HS-27A (cell line): ENCODE data around the gene KLHL29.

ENCODE experiments used
- DNase-seq: peaks from one replicate; pipeline ENCODE4 v3.0.0-alpha.2; 2012; ENCODE audit warnings: low read depth, missing footprints

KLHL29 gene

DNA sequence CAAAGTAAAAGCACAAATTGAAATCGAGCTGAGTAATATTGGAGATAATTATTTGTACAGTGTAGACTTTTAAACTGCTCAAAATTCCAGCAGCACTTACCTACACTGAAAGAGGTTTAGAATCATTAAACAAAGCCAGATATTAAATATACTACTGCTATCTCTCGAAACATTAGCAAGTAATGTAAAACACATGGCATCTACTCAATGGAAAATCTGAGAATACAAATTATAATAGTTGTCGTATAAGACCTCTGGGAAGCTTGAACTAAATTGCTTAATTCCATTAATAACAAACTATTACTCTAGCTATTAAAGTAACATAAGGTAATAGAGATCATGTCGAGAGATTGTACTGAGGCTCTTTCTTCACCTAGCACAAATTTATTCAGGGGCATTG, 108.9 kb downstream of the KLHL29 start:
- no peak for DNase-seq

DNA sequence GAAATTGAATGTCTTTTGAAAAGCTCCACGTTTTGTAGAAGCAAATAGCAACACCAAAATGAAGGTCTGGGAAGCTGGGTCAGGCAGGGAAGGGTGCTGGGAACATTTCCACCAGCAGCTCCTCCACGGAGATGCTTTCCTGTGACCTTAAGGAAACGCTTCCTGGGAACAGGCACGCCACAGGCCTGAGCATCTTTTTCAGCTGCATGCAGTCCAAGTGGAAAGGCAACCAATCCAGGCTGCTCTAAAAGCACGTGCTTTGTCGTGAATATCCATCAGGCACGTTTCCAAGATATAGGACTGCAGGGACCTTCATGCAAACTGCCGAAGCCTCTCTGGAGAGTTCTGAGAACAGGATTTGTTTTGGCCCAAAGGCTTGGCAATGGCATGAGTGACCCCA, 109.3 kb downstream of the KLHL29 start:
- no peak for DNase-seq

- no peak for DNase-seq
These were observed 110.7 kb downstream of the KLHL29 start for GRCh38 chr2:23495661-23496114.

GRCh38 chr2:23496456-23496855, 111.5 kb downstream of the KLHL29 start:
- no peak for DNase-seq

DNA sequence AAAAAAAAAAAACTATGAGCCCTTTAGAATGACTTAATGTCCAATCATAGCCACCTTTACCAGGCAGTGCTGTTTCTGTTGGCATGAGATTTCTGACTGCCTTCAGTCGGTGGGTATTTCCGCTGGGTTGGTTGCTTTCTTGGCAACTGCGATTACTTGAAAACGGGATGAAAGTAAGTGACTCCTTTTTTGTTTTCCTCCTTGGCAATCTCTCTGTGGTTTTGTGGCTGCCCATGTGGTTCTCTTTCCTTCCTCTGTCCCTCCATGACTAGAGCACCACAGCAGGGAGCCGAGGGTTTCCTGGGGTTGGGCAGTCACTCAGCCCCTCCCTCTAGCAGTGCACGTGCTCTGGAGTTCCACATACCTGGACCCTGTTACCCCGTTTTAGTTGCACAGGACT, 112.1 kb downstream of the KLHL29 start:
- DNase-seq, result peak; percentile 19

DNA sequence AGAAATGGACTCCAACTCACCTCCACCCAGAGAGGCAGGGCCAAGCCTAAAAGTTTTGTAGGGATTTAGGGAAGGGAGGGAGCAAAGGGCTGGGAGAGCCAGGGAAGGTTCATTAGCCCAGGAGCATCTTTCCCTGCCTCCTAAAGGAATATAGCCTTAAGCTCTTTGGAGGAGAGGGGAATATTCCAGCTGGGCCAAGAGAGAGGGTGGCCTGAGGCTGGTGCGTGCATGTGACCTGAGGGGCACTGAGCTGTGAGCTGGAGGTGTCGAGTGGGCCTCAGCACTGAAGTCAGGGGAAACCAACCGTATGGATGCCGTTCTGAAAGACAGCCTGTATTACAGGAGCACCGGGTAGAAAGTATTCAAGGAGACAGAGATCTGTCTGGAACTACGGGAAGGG, 112.6 kb downstream of the KLHL29 start:
- no peak for DNase-seq

GRCh38 chr2:23498943-23499342, 114.0 kb downstream of the KLHL29 start:
- DNase-seq, result no peak

- DNase-seq, result no peak
These were observed 114.5 kb downstream of the KLHL29 start for GRCh38 chr2:23499439-23499838.

DNA sequence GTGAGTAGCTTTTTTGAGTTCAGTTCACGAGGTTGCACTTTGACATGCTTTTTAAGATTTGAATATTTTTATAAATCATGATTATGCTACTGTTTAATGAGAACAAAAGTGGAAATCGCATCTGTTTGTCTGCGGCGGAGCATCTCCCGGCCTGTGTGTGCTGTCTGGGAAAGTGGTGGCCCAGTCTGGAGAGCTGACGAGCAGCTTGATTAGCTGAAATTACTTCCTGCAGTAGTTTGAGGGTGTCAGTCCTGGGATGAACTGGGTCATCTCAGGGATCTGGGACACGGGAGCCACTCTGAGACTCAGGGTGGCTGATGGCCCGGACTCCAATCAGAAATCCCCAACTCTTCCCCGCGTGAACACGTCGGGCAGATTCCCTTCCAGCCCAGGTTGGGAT, 115.9 kb downstream of the KLHL29 start:
- DNase-seq, result no peak

- no peak for DNase-seq
These were observed 117.1 kb downstream of the KLHL29 start for GRCh38 chr2:23502096-23502495.

DNA sequence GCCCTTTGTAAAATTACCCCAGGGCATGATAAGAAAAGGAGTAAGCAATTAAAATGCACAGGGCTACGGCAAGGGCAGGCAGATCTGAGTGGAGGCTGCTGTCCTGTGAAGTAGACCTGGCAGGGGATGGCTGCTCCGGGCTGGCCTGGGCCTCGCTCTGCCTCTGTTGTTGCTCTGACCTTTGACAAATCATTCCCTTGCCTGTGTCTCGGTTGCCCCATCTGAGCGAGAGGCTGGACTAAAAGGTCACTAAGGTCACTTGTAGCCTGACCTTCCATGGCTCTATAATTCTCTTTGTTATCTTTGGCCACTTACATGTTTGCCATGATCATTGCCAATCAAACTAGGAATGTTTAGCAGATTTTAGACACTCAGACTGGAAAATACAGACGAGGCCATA, 118.1 kb downstream of the KLHL29 start:
- no peak for DNase-seq

DNA sequence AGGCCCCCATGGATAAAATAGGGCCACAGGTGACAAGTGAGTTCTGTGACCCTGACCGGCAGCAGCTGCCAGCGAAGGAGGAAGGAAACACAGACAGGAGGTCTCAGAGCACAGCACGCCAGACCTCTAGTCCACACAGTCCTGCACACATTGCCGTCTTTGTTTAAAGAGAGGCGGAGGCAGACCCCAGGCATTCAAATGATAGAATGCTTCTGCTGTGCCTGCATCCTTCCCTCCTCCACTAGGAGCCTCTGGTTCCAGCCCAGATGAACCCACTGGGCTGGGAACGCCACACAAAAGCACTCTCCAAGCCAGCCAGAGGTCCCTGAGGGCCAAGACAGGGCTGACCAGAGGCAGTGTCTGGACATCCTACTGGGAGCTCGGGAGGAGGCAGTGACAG, 118.7 kb downstream of the KLHL29 start:
- DNase-seq, result no peak

GRCh38 chr2:23504591-23504990, 119.6 kb downstream of the KLHL29 start:
- DNase-seq, result no peak

DNA sequence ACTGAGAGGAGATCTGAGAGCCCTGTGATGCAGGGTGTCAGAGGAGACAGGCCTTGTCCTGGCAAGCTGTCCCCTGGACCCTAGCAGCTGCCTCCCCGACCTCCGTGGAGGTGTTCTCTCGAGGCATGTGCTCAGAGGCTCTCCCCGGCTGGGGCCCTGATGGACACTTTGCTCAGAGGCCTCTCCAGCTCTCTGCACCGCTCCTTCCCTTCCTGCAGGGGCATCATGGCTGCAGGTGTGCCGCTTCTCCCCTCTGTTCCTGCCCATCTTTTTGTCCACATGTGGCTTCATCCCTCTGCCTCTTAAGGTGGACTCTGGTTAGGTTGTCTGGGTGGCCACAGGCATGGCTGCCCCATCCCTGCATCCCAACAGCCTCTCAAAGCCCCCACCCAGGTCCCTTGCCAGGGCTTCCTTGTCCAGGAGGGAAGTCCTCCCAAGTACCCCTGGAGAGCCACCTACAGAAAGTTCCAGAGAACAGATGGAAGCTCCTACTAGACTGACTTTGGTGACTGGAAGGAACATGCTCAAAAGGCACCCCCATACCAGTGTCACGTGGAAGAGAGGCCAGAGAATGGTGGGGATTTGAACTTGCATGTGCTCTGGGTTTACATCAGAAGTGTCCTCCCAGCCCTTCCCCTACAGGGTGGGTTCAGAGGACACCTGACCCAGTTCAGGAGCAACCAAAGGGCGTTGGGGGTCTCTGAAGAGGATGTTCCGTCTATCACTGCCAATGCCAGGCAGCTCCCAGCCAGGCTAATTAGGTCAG, 120.4 kb downstream of the KLHL29 start:
- DNase-seq, result no peak

- no peak for DNase-seq
These were observed 121.0 kb downstream of the KLHL29 start for GRCh38 chr2:23505984-23506380.

- DNase-seq, result no peak
These were observed 121.7 kb downstream of the KLHL29 start for GRCh38 chr2:23506531-23507266.

DNA sequence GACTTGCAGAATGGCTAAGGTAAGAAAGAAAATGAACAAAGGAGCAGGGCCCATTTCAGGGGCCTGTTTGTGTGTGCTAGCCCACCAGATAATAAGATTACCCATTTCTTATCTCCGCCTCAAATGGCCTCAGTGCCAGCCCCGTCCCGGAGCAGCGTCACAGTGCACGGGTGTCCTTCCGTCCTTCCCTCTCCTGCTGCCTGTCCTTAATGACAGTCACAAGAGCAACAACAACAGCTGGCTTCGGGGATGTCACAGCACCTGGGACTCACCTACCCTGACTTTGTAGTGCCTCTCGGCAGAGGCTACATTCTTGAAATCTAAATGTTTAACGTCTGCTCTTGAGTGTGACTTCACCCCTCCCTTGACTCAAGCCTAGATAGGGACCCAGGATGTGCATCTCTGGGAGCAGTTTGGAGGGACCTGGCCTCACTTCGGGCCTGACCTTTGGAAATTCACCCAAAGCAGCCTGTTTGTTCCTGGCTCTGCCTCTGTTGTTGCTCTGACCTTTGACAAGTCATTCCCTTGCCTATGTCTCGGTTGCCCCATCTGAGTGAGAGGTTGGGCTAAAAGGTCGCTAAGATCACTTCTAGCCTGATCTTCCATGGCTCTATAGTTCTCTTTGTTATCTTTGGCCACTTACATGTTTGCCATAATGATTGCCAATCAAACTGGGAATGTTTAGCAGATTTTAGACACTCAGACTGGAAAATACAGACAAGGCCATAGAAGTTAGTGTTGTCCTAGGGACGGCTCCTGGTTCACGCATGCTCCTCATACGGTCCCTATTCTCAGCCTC, 122.5 kb downstream of the KLHL29 start:
- no peak for DNase-seq

GRCh38 chr2:23508066-23508390, 123.0 kb downstream of the KLHL29 start:
- no peak for DNase-seq

DNA sequence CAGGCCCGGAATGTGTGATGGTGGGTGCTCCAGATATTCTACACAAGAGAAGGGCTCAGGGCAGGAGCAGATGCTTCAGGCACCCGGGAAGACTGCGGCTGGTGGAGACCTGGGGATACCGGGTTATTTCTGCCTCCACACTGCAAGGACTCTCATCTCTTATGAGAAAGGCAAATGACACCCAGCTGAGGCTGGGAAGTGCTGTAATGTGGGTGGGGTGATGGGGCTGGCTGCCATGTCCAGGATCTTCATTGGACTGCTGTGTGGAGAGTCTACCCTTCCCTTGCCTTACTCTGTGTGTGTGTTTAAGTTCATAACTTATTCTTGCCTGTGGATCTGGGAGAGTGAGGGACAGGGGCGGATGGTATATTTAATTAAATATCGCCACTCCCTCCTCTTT, 124.1 kb downstream of the KLHL29 start:
- no peak for DNase-seq

GRCh38 chr2:23509596-23510292, 124.8 kb downstream of the KLHL29 start:
- no peak for DNase-seq

GRCh38 chr2:23510471-23510870, 125.5 kb downstream of the KLHL29 start:
- no peak for DNase-seq

DNA sequence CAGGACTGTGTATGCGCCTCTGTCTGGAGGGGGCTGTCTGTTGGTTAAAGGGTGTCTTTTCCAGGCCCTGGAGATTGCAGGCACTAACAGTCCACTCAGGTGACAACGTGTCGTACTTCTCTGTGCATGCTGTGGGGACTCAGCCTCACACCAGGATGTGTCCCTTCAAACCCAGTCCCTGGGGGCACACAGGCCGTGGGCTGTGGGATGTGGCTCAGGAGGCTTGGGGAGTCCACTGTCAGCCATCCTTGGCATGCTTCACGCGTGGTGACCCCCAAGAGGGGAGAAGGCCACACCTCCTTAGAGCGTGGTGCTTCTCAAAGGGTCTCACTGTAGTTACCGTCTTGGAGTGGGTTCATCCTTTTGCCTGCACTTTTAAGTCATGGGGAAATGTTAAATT, 127.8 kb downstream of the KLHL29 start:
- no peak for DNase-seq
